GM08714 (cell line): ENCODE measurements around the gene KIAA1671.

Source experiments
- H3K4me3 ChIP-seq: fragments of 200-500 bp; sonication (Bioruptor generic); 2 replicates; pipeline ENCODE4 v1.5.1; 2014; ENCODE audit warnings: mild to moderate bottlenecking, low read length, inconsistent platforms
- ZNF274 ChIP-seq: IDR thresholded peaks from 2 replicates; pipeline ENCODE4 v1.6.1; 2012; ENCODE audit warnings: mild to moderate bottlenecking, low read depth, low read length

KIAA1671 gene

DNA sequence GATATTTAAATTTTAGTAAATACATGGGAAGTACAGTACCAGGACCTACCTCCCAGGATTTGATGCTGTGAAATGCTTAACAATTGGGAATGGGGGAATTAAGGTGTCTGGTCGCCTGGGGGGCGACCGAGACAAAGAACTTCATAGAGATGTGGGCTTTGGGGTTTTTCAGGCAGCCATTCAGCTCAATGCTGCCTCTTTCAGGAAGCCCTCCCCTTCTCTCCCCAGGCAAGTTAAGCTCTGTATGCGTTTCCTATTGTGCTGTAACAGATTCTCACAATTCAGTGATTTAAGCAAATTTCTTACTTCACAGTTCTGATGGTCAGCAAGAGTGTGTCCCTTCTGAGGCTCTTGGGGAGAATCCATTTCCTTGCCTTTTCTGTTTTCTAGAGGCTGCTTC, 53.8 kb downstream of the KIAA1671 start:
- no peak overlapping the region for H3K4me3 ChIP-seq
- no peak for TF ChIP-seq ZNF274

DNA sequence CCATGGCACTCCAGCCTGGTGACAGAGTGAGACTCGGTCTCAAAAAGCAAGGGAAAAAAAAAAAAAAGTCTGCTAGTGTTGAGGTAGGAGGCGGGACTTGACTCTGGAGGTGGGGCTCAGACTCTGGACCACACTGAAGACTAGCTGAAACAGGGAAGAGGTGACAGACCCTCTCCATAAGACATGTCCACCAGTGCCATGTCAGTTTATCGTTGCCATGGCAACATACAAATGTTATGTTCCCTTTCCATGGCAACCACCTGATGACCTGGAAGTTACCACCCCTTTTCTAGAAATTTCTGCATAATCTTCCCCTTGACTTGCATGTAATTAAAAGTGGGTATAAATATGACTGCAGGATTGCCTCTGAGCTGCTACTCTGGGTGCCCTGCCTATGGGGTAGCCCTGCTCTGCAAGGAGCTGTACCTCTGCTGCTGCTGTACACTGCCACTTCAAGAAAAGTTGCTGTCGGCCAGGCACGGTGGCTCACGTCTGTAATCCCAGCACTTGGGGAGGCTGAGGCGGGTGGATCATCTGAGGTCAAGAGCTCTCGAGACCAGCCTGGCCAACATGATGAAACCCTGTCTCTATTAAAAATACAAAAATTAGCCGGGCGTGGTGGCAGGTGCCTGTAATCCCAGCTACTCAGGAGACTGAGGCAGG, 55.1 kb downstream of the KIAA1671 start:
- H3K4me3 ChIP-seq, result no peak overlapping the region
- TF ChIP-seq ZNF274, result no peak

DNA sequence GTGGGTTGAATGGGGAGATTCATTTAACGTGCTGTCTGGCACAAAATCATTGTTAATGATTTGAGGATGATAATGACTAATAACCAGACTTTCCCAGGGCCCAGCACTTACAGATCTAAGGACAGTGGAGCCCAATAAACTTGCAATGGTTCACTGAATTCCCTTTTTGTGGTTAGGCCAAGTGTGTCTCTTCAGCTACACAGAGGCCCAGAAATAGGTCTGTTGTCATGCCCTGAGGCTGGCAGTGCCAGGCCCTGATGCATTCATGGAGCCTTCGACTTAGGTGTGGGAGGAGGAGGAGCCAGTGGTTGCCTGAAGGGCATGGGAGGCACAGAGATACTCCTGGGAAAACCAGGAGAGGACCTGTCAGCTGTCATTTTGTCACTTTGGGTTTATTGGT, 56.1 kb downstream of the KIAA1671 start:
- TF ChIP-seq ZNF274, result no peak

DNA sequence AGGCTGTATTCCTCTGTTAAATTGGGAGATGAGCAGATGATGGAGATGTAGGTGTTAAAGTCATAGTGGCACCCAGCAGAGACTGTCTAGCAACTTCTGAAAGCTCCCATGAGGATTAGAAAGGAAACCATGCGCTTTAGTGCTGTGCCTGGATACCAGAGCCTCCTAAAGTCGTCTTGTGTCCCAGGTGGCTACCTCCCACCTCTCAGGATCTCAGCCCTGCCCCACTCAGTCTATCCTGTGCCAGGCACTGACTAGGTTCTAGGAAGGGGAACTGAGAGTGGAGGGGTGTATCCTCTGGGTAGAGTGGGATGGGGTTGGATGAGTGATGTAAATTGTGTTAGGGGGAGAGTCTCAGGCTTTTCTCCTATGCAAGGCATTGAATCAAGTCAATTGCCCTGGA, 60.2 kb downstream of the KIAA1671 start:
- no peak overlapping the region for H3K4me3 ChIP-seq
- TF ChIP-seq ZNF274, result no peak

More for the DNA sequence above, 56.1 kb downstream of the KIAA1671 start:
- H3K4me3 ChIP-seq, result no peak overlapping the region

DNA sequence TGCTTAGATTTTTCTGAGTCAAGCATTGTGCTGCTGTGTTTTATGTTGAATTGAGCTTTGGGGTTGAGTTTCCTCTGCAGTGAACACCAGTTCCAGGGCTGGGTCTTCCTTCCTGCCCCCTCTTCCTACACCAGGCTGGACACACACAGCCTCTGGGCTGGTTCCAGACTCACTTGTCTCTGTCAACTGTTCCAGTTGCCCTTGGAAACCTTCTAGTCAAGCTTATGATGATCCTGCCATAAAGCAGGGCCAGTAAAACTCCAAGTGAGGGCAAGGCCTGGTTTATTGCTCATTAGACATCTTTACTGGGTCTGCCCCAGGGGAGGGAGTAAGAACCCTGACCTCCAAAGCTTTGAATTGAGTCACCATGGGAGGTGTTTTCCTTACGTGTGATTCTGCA, 61.1 kb downstream of the KIAA1671 start:
- no peak for TF ChIP-seq ZNF274

DNA sequence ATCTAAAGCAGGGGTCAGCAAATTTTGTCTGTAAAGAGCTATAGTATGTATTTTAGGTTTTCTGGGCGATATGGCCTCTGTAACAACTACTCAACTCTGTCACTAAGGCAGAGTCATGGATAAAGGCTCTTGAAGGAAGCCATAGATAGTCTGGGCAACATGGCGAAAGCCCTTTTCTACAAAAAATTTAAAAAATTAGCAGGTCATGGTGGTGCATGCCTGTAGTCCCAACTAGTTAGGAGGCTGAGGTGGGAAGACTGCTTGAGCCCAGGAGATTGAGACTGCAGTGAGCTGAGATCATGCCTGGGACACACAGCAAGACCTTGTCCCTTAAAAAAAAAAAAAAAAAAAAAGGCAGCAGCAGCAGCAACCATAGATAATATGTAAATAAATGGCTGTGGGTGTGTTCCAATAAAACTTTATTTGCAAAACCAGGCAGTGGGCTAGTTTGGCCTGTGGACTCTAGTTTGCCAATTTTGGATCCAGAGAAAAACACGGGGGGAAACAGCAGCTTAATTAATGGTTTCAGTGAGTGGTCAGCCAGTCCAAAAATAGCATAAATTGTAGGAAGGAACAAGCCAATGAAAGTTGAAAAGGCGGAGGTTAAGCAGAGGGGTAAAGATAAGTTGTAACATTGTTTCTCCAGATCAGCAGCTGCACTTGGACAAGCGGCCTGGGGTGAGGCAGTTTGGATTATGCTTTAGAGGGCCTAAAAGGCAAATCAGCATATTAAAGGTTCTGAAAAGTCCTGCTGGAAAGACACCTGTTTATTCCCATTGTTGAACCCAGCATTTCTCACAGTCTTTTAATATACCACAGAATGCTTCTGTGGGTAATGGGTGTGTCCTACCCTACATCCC, 62.6 kb downstream of the KIAA1671 start:
- TF ChIP-seq ZNF274, result no peak
- no peak overlapping the region for H3K4me3 ChIP-seq

More for the DNA sequence above, 61.1 kb downstream of the KIAA1671 start:
- H3K4me3 ChIP-seq, result no peak overlapping the region

DNA sequence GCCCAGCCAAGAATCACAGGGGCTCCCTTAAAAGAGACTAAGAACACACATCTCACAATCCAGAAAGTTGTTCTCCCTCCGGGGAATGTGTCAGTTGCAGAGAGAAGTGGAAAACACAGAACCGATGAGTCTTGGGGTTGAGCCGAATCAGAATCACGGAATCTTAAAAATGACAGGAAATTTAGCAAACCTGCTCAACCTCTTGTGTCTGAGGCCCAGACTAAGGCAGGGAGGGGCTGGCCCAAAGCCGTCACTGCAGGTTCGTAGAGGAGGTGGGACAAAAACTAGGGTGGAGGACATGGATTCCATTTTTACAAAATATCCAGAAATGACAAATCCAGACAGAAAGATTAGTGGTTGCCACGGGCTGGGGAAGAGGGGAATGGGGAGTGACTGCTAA, 63.8 kb downstream of the KIAA1671 start:
- TF ChIP-seq ZNF274, result no peak
- H3K4me3 ChIP-seq, result no peak overlapping the region

DNA sequence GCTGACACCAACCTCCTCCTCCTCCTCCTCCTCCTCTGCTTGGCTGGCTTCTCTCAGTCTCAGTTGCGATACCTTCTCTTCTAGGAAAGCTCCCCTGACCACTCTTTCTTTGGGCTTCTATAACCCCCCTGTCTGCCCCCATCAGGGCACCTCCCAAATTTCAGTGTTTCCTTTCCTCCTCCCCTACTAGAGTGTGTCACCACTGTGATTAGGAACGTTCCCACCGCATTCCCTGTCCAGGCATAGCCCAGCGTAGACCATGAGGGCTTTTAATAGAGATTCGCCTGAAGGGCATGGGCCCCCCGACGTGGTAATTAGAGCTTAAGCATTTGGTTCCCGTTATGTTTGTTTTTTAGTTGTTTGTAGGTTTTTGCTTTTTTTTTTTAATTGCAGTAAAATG, 65.5 kb downstream of the KIAA1671 start:
- no peak for TF ChIP-seq ZNF274
- H3K4me3 ChIP-seq, result no peak overlapping the region

DNA sequence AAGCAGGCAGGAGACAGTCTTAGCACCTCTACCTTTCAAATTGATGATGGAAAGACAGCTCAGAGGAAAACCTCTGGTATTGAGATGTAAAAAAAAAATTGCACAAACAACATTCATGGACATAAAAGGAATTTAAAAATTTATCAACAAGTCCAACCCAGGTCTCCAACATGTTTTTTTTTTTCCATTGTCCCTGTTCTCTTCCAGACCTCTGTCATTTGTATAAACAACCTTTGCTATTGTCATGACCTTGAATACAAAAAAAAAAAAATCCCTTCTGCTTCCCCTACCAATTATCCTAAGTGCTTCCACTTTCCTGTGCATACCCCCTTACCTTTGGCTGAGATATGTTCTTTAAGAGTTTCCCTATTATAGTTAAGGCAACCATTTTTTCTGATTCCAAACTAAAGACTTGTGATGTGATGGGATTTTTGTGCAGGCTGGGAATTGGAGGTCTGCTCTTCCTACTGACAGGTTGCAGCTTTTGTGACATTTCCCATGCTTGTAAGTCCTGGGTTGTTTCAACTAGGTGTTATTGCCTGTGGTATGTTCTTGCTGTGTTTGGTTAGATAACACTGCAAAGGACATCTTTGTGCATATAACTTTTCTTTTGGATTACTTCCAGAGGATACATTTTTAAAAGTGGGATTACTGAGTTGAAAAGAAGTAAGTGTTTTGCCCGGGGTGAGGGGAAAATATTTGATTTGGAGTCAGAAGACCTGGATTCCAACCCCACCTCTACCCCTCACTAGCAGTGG, 67.1 kb downstream of the KIAA1671 start:
- H3K4me3 ChIP-seq, result no peak overlapping the region
- no peak for TF ChIP-seq ZNF274

DNA sequence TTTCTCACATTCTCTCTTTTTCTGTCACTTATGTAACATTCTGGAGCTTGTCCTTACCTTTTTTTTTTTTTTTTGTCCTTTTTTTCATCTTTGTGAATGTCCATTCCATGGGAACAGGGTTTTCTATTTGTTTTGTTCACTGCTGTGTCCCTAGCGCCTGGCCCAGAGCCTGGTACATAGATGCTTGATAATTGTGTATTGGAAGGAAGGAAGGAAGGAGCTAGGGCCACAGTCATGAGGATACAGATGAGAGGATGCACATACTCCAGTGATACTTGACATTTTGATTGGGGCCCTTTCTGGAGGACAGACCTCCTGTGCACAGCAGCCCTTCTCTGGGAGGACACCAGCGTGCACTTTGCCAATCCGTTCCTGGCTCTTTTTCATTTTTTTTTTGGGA, 68.9 kb downstream of the KIAA1671 start:
- no peak overlapping the region for H3K4me3 ChIP-seq
- no peak for TF ChIP-seq ZNF274

DNA sequence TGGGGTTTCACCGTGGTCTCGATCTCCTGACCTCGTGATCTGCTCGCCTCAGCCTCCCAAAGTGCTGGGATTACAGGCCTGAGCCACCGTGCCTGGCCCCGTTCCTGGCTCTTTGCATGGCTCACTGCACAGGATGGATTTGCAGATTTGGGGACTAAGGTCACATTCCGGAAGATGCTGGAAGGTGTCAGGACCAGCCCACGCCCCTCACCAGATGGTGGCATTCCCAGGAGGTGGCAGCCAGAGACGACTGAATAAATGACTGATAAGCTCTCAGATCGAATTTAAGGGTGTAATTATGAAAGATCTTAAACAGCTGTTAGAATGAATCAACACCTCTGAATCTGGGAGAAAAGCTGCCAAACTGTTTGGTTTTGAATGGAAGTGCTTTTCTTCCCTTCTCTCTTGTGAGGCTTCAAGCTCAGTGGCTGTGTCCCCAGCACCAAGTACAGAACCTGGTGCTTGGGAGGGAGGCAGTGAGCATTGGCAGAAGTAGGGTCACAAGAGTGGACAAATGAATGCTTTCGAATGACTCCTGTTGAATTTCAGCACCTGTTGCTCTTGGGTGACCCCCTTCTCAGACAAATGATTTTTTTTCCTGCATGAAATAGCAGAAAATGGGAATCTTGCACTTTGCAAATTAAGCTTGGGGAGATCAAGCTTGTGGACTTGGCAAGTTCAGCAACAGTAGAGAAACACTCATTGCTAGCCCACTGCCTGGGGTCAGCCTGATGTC, 69.6 kb downstream of the KIAA1671 start:
- TF ChIP-seq ZNF274, result no peak

DNA sequence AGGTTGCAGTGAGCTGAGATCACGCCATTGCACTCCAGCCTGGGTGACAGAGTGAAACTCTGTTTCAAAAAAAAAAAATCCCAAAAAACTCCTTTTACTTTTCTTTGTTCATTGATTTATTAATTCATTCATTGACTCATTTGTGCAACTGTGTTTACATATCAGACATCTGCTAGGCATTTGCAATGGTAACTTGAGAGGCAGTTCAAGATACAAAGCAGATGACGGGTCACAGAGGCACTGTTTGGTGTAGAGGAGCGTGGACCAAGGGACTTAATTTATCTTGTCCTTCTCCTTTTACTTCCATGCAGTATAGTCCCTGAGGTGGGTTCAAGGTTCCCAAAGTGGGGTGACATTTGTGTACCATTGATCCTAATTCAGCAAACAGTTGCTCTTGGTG, 71.4 kb downstream of the KIAA1671 start:
- no peak for TF ChIP-seq ZNF274
- H3K4me3 ChIP-seq, result no peak overlapping the region

More for the DNA sequence above, 69.6 kb downstream of the KIAA1671 start:
- no peak overlapping the region for H3K4me3 ChIP-seq

DNA sequence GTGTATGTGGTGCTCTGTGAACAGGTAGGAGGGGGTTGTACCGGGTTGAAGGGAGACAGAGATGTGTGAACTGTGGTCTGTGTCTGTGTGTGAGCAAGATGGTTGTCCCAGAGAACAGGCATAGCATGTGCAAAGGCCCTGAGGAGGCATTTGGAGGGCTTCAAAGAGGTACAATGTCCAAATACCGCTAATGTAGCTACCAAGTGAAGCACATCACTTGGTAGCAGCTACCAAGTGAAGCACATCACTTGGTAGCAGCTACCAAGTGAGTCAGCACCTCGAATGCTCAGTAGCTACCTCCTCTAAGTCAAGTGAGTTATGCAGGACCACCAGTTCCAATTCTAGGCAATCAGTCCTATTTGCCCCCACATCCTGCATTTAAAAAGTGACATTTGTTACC, 72.4 kb downstream of the KIAA1671 start:
- no peak for TF ChIP-seq ZNF274
- H3K4me3 ChIP-seq, result no peak overlapping the region
